ENCODE measurements around the gene FAM227B.
"Not testable (repeated sequence)": the region's sequence is repeated elsewhere in the genome, so short reads cannot be mapped to it uniquely, and the experiment has no call there.

FAM227B gene

GRCh38 chr15:49610157-49610918, 10.3 kb downstream of the FAM227B start:
- WGBS = 41% methylated on average over 1 of the region's 2 CpGs
- no peak overlapping the region for H3K9ac ChIP-seq (ENCODE audit: low read depth, low read length)
- H3K4me3 ChIP-seq (ENCODE audit: low read length) = no peak overlapping the region
- H3K36me3 ChIP-seq (ENCODE audit: insufficient read depth, low read length) = 0 out of 2 replicates have a peak, but pooled peaks cover 5% of the 10 kb centered on the region
- H3K9me3 ChIP-seq (ENCODE audit: insufficient read depth, low read depth, low read length) = no peaks in the 10 kb centered on the region
- no peaks in the 10 kb centered on the region for H3K27me3 ChIP-seq (ENCODE audit: insufficient read depth, low read length)
- H3K4me1 ChIP-seq (ENCODE audit: insufficient read depth, low read length) = peaks cover 7% of the 10 kb centered on the region
- no peak overlapping the region for H3K27ac ChIP-seq (ENCODE audit: low read depth, low read length)

- H3K4me1 ChIP-seq (ENCODE audit: insufficient read depth, low read length) = peaks cover 7% of the 10 kb centered on the region
- no peaks in the 10 kb centered on the region for H3K36me3 ChIP-seq (ENCODE audit: insufficient read depth, low read length)
- H3K27me3 ChIP-seq (ENCODE audit: insufficient read depth, low read length) = no peaks in the 10 kb centered on the region
- H3K4me3 ChIP-seq (ENCODE audit: low read length) = no peak overlapping the region
- no peak overlapping the region for H3K27ac ChIP-seq (ENCODE audit: low read depth, low read length)
- no peak overlapping the region for H3K9ac ChIP-seq (ENCODE audit: low read depth, low read length)
- peaks cover 3% of the 10 kb centered on the region; the same call in 1 of the 2 replicates for H3K9me3 ChIP-seq (ENCODE audit: insufficient read depth, low read depth, low read length)
Measured at GRCh38 chr15:49606594-49606993, 14.0 kb downstream of the FAM227B start.

GRCh38 chr15:49605588-49605987, 15.0 kb downstream of the FAM227B start:
- H3K27me3 ChIP-seq (ENCODE audit: insufficient read depth, low read length) = no peaks in the 10 kb centered on the region
- peaks cover 7% of the 10 kb centered on the region; the same call in 1 of the 2 replicates for H3K9me3 ChIP-seq (ENCODE audit: insufficient read depth, low read depth, low read length)
- H3K27ac ChIP-seq (ENCODE audit: low read depth, low read length) = no peak overlapping the region
- 99% methylated on average over 2 of the region's 2 CpGs for WGBS
- H3K4me3 ChIP-seq (ENCODE audit: low read length) = no peak overlapping the region
- H3K9ac ChIP-seq (ENCODE audit: low read depth, low read length) = no peak overlapping the region
- H3K4me1 ChIP-seq (ENCODE audit: insufficient read depth, low read length) = peaks cover 6% of the 10 kb centered on the region
- H3K36me3 ChIP-seq (ENCODE audit: insufficient read depth, low read length) = no peaks in the 10 kb centered on the region

- H3K9me3 ChIP-seq (ENCODE audit: insufficient read depth, low read depth, low read length) = peaks cover 7% of the 10 kb centered on the region
- H3K27me3 ChIP-seq (ENCODE audit: insufficient read depth, low read length) = no peaks in the 10 kb centered on the region
- WGBS = 90% methylated on average over 2 of the region's 2 CpGs
- no peaks in the 10 kb centered on the region for H3K4me1 ChIP-seq (ENCODE audit: insufficient read depth, low read length)
- H3K27ac ChIP-seq (ENCODE audit: low read depth, low read length) = no peak overlapping the region
- no peaks in the 10 kb centered on the region for H3K36me3 ChIP-seq (ENCODE audit: insufficient read depth, low read length)
- H3K4me3 ChIP-seq (ENCODE audit: low read length) = no peak overlapping the region
- no peak overlapping the region for H3K9ac ChIP-seq (ENCODE audit: low read depth, low read length)
Measured at GRCh38 chr15:49604625-49605409, 15.8 kb downstream of the FAM227B start.

- not testable (repeated sequence) for H3K4me1 ChIP-seq (ENCODE audit: insufficient read depth, low read length); H3K27ac ChIP-seq (ENCODE audit: low read depth, low read length); H3K9me3 ChIP-seq (ENCODE audit: insufficient read depth, low read depth, low read length); H3K27me3 ChIP-seq (ENCODE audit: insufficient read depth, low read length); H3K4me3 ChIP-seq (ENCODE audit: low read length); H3K36me3 ChIP-seq (ENCODE audit: insufficient read depth, low read length); H3K9ac ChIP-seq (ENCODE audit: low read depth, low read length)
- WGBS = 96% methylated on average over 12 of the region's 12 CpGs
Measured at GRCh38 chr15:49592829-49593316, 27.7 kb downstream of the FAM227B start.

- Histone ChIP-seq H3K36me3 (ENCODE audit: insufficient read depth, low read length) (no peaks in the 10 kb centered on the region), H3K9me3 (ENCODE audit: insufficient read depth, low read depth, low read length) (no peaks in the 10 kb centered on the region), H3K4me3 (ENCODE audit: low read length) (no peak overlapping the region), H3K27ac (ENCODE audit: low read depth, low read length) (no peak overlapping the region), H3K4me1 (ENCODE audit: insufficient read depth, low read length) (no peaks in the 10 kb centered on the region), H3K9ac (ENCODE audit: low read depth, low read length) (no peak overlapping the region), H3K27me3 (ENCODE audit: insufficient read depth, low read length) (no peaks in the 10 kb centered on the region)
Measured at GRCh38 chr15:49589030-49589429, 31.6 kb downstream of the FAM227B start.

- H3K27me3 ChIP-seq (ENCODE audit: insufficient read depth, low read length) = no peaks in the 10 kb centered on the region
- no peak overlapping the region for H3K9ac ChIP-seq (ENCODE audit: low read depth, low read length)
- no peaks in the 10 kb centered on the region for H3K36me3 ChIP-seq (ENCODE audit: insufficient read depth, low read length)
- no peak overlapping the region for H3K4me3 ChIP-seq (ENCODE audit: low read length)
- H3K27ac ChIP-seq (ENCODE audit: low read depth, low read length) = no peak overlapping the region
- 97% methylated on average over 1 of the region's 1 CpG for WGBS
- no peaks in the 10 kb centered on the region for H3K4me1 ChIP-seq (ENCODE audit: insufficient read depth, low read length)
- H3K9me3 ChIP-seq (ENCODE audit: insufficient read depth, low read depth, low read length) = no peaks in the 10 kb centered on the region
Measured at GRCh38 chr15:49573421-49573820, 47.2 kb downstream of the FAM227B start.

- Histone ChIP-seq H3K9me3 (ENCODE audit: insufficient read depth, low read depth, low read length) (no peaks in the 10 kb centered on the region), H3K27ac (ENCODE audit: low read depth, low read length) (no peak overlapping the region), H3K9ac (ENCODE audit: low read depth, low read length) (no peak overlapping the region), H3K4me1 (ENCODE audit: insufficient read depth, low read length) (no peaks in the 10 kb centered on the region), H3K4me3 (ENCODE audit: low read length) (no peak overlapping the region), H3K27me3 (ENCODE audit: insufficient read depth, low read length) (no peaks in the 10 kb centered on the region), H3K36me3 (ENCODE audit: insufficient read depth, low read length) (no peaks in the 10 kb centered on the region)
- WGBS = 100% methylated on average over 1 of the region's 1 CpG
Measured at GRCh38 chr15:49570672-49571071, 49.9 kb downstream of the FAM227B start.

- Histone ChIP-seq H3K9me3 (ENCODE audit: insufficient read depth, low read depth, low read length) (no peaks in the 10 kb centered on the region), H3K9ac (ENCODE audit: low read depth, low read length) (no peak overlapping the region), H3K36me3 (ENCODE audit: insufficient read depth, low read length) (no peaks in the 10 kb centered on the region), H3K27ac (ENCODE audit: low read depth, low read length) (no peak overlapping the region), H3K4me3 (ENCODE audit: low read length) (no peak overlapping the region), H3K27me3 (ENCODE audit: insufficient read depth, low read length) (no peaks in the 10 kb centered on the region), H3K4me1 (ENCODE audit: insufficient read depth, low read length) (no peaks in the 10 kb centered on the region)
- WGBS = no CpG with 5 or more reads among the region's 1 CpG
Measured at GRCh38 chr15:49570174-49570573, 50.4 kb downstream of the FAM227B start.

GRCh38 chr15:49560045-49560444, 60.6 kb downstream of the FAM227B start:
- Histone ChIP-seq H3K9me3 (ENCODE audit: insufficient read depth, low read depth, low read length) (peaks cover 37% of the 10 kb centered on the region), H3K27ac (ENCODE audit: low read depth, low read length) (no peak overlapping the region), H3K27me3 (ENCODE audit: insufficient read depth, low read length) (no peaks in the 10 kb centered on the region), H3K4me1 (ENCODE audit: insufficient read depth, low read length) (no peaks in the 10 kb centered on the region), H3K9ac (ENCODE audit: low read depth, low read length) (no peak overlapping the region), H3K4me3 (ENCODE audit: low read length) (no peak overlapping the region), H3K36me3 (ENCODE audit: insufficient read depth, low read length) (no peaks in the 10 kb centered on the region)

GRCh38 chr15:49558929-49559328, 61.7 kb downstream of the FAM227B start:
- H3K4me1 ChIP-seq (ENCODE audit: insufficient read depth, low read length) = no peaks in the 10 kb centered on the region
- no peaks in the 10 kb centered on the region for H3K27me3 ChIP-seq (ENCODE audit: insufficient read depth, low read length)
- no peak overlapping the region for H3K27ac ChIP-seq (ENCODE audit: low read depth, low read length)
- no peak overlapping the region for H3K4me3 ChIP-seq (ENCODE audit: low read length)
- peaks cover 32% of the 10 kb centered on the region for H3K9me3 ChIP-seq (ENCODE audit: insufficient read depth, low read depth, low read length)
- H3K9ac ChIP-seq (ENCODE audit: low read depth, low read length) = no peak overlapping the region
- H3K36me3 ChIP-seq (ENCODE audit: insufficient read depth, low read length) = no peaks in the 10 kb centered on the region
- 93% methylated on average over 2 of the region's 2 CpGs for WGBS

Measured in HUES64 (cell line).